ENCODE measurements around the gene ZFP36L1. TPM values are rescaled to one million over a fixed set of nuclear protein-coding genes. Genes with fewer than 3 reads are reported as not detected.

ZFP36L1 gene
- polyA plus RNA-seq, 3 donors: 258 to 305 (median 271) TPM

DNA sequence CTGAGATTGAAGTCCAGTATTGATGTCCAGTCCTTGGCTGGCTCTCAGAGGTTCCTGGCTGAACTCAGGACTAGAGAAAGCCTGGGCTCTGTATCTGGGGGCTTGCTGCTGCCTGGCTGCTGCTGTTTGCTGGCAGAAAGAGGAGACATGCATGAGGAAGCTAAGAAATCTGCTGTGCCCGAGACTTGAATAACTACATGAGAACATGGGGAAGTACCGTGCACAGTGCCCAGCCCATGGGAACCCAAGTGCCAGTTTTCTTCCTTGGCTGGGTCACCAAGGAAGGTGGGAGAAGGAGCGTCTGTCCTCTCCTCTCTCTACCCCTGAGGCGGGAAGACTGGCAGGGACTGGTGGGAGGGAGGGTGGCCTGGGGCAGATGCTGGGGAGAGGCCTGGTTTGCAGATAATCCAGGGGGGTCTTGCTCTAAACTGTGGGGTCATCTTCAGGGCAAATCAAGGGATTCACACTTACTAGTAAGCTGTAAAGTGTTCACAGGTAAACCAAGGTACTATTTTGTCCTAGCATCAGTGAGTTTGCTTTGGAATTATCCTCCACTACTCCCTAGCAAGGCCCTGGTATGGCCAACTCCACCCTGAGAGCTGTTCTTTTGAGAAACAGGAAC lies 13.8 kb upstream of the ZFP36L1 start:
- no peak for DNase-seq (ENCODE audit: extremely low read depth in 1 of 11, low read depth in 9 of 11, low spot score in 4 of 11)

GRCh38 chr14:68805414-68805813 lies 12.5 kb upstream of the ZFP36L1 start:
- no peak for DNase-seq (ENCODE audit: extremely low read depth in 1 of 11, low read depth in 9 of 11, low spot score in 4 of 11)

DNA sequence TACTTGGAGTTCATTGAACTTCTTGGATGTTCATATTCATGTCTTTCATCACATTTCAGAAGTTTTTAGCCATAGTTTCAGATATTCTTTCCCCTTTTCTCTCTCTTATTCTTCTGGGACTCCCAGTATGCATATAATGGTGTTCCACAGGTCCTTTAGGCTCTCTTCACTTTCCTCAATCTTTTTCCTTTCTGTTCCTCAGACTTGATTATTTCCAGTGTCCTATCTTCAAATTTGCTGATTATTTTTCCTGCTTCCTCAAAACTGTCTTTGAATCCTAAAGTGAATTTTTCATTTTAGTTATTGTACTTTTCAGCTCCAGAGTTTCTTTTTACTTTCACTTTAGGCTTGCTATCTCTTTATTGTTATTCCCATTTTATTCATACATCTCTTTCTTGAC lies 8.8 kb upstream of the ZFP36L1 start:
- DNase-seq (ENCODE audit: extremely low read depth in 1 of 11, low read depth in 9 of 11, low spot score in 4 of 11): no peak

DNA sequence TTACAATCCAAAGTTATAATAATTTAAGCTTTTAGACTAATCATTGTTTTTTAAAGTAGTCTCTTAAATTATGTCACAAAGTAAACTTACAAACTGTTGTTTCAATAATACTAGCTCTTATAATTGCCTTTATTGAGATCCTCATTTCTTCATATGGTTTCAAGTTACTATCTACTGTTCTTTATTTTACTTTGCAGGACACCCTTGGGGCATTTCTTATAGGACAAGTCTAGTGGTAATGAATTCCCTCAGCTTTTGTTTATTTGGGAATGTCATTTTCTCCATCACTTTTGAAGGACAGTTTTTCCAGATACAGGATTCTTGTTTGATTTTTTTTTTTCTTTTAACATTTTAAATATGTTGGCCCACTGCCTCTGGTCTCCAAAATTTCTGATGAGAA lies 8.1 kb upstream of the ZFP36L1 start:
- DNase-seq (ENCODE audit: extremely low read depth in 1 of 11, low read depth in 9 of 11, low spot score in 4 of 11): no peak

DNA sequence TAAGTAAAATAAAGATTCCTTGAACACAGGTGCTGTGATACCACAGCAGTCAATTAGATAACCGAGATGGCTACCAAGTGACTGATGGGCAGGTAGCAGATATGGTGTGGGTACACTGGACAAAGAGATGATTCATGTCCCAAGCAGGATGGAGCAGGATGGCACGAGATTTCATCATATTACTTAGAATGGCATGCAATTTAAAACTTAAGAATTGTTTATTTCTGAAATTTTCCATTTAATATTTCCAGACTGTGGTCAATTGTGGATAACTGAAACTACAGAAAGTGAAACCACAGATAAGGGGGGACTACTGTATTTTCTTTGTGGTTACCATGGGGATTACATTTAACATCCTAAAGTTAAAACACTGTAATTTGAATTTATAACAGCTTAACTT lies 7.5 kb upstream of the ZFP36L1 start:
- no peak for DNase-seq (ENCODE audit: extremely low read depth in 1 of 11, low read depth in 9 of 11, low spot score in 4 of 11)

DNA sequence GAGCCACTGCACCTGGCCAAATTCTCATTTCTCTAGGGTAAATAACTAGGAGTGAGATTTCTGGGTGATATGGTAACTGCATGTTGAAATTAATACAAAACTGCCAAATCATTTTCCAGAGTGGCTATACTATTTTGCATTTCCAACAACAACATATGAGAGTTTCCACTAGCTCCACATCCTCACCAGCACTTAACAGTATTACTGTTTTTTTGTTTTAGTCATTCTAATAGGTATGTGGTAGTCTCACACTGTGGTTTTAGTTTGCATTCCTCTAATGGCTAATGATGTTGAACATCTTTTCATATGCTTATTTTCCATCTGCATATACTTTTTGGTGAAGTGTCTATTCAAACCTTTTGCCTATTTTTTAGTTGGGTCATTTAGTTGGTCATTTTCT lies 5.8 kb upstream of the ZFP36L1 start:
- DNase-seq (ENCODE audit: extremely low read depth in 1 of 11, low read depth in 9 of 11, low spot score in 4 of 11): no peak

DNA sequence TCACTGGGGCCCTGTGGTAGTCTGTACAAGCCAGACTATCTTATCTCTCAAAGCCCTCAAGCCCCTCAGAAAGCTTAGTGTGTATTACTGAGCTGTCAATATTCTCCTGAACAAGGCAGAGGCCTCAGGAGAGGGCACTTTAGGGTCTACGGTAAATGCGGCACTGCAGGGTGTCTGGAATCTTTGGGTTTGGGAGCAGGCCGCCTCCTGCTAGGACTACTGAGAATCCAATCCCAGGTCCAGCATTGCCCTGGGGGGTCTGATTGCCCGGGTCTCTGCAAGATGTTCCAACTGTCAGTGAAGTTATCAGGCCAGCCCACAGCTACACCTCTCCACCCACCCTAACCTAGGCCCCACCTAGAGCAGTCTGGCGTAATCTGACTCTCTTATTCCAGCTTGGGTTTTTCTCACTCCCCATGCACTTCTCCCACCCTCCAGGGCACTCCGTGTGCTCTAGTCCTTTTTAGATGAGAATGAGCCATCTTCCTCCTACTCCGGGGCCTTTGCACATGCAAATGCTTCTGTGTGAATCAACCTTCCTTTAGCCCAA lies 4.3 kb upstream of the ZFP36L1 start:
- DNase-seq (ENCODE audit: extremely low read depth in 1 of 11, low read depth in 9 of 11, low spot score in 4 of 11): no peak

DNA sequence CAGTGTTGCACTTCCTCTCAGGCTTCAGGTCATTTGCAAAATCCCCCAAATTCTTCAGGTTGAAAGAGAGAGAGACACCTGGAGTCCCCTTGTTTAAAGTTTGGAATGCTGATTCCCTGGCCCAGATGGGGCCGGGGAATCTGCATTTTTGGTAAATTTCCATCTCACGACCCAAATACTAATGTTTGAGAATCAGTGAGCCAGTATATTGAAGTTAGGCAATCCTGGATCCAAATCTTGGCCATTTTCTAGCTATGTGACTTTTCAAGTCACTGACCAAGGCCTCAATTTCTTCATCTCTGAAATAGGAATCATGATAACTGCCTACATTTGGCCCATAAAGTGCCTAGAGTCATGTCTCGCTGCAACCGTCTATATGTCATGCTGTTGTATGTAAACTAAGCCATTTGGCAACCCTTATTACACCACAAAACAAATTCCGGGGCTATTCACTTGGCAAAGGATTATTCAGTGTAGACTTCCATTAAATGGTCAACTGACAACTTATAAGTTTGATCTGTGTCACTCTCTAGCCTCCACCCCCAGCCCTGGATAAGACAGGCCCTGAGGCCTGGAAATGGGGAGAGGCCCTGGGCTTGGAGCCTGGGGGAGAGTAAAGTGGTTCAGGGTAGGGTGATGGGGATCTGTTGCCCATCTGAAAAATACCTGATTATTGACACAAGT lies 3.7 kb upstream of the ZFP36L1 start:
- DNase-seq (ENCODE audit: extremely low read depth in 1 of 11, low read depth in 9 of 11, low spot score in 4 of 11): no peak

- DNase-seq (ENCODE audit: extremely low read depth in 1 of 11, low read depth in 9 of 11, low spot score in 4 of 11): peak in 3 of 11 donors; percentile 81 to 85 (median 82)
Measured at GRCh38 chr14:68795597-68796417, 2.9 kb upstream of the ZFP36L1 start.

- DNase-seq (ENCODE audit: extremely low read depth in 1 of 11, low read depth in 9 of 11, low spot score in 4 of 11): peak in 2 of 11 donors; percentile 63 to 73
Measured at GRCh38 chr14:68794851-68795596, 2.2 kb upstream of the ZFP36L1 start.

DNA sequence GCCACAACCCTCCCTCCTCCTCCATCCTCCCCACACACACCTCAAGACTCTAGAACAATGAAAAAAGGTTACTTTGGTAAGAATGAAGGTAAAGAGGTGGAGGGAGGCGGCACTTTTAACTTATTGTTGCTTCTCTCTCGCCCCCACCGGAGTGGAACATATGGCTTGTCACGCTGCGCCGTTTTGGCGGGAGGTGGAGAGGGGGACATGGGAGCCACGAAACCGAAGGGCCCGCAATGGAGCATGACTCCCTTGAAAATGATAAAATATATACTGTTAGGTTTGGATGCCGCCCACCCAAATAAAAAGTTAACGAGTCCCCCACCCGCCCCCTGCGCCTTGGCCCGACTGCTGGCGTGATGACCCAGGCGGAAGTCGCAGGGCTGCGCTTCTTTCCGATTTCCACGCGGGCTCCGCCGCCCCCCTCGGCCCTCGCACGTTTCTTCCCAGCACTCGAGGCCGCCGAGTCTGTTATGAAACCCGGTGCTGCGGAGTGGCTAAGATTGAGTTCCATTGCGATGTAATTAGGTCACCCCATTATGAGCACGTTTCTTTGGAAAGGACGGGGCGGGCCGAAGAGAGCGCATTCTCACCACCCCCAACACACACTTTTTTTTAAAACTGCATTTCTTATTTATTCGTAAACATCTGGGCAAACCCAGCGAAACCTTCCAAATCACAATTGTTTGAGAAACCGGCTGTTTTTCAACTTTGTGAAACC lies 1.4 kb upstream of the ZFP36L1 start:
- DNase-seq (ENCODE audit: extremely low read depth in 1 of 11, low read depth in 9 of 11, low spot score in 4 of 11): peak in 3 of 11 donors; percentile 70 to 81 (median 72)

DNA sequence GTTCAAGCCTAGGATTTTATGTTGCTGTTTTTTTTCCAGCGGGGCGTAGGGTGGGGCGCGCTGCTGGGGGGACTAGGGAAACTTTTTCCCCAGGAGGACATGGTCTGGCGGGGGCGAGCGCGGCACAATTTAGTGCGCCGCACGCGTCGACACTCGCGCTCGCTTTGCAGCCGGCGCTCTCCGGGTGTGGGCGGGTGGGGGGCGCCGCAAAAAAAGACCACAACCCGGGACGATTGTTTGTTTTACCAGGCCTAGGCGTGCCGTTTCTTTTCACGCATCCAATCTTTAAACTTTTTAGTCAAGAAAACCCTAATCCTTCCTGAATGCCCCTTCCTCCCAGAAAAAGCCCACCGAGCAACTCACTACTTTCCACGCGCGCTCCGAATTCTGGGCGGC lies 865 bp upstream of the ZFP36L1 start:
- DNase-seq (ENCODE audit: extremely low read depth in 1 of 11, low read depth in 9 of 11, low spot score in 4 of 11): no peak

DNA sequence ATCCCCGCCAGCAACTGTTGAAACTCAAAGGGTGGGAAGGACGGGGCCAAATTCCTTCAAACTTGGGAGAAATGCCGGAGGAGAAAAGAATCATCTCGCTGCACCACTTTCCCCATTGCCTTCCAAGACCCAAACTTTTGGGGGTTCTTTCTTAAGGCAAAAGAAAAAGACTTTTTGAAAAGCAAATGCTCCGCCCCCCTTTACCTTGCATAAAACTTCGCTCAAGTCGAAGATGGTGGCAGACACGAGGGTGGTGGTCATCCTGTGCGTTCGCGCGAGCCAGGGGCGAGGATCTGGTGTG lies 239 bp downstream of the ZFP36L1 start:
- no peak for DNase-seq (ENCODE audit: extremely low read depth in 1 of 11, low read depth in 9 of 11, low spot score in 4 of 11)

- DNase-seq (ENCODE audit: extremely low read depth in 1 of 11, low read depth in 9 of 11, low spot score in 4 of 11): no peak
Measured at GRCh38 chr14:68791902-68792677, 777 bp downstream of the ZFP36L1 start.

- peak in 3 of 11 donors; percentile 22 to 38 (median 28) for DNase-seq (ENCODE audit: extremely low read depth in 1 of 11, low read depth in 9 of 11, low spot score in 4 of 11)
Measured at GRCh38 chr14:68791078-68791901, 1.6 kb downstream of the ZFP36L1 start.

DNA sequence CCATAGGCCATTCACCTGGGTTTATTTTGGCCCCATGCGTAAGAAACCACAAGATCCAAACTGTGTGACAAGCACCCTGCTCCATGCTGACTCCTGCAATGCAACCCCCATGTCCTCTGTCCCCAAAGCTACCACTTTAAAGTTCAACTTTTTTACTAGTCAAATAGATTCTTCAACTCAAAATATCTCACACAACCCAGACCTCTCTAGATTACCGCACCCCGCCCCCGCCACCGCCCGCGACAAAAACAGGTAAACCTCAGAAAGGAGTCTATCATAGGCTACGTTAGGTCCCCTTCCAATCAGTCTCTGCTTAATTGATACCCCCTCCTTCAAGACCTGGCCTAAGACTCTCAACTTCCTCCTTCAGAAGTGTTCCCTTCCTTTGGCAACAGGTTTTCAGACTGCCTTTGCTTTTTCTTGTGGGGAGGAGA lies 2.2 kb downstream of the ZFP36L1 start:
- DNase-seq (ENCODE audit: extremely low read depth in 1 of 11, low read depth in 9 of 11, low spot score in 4 of 11): no peak
